HG02981 (cell line): ENCODE results near the gene VGLL4.
A peak's percentile ranks its signal among the peaks of the same experiment; 100 is the strongest.
"Not testable (repeated sequence)": the region's sequence is repeated elsewhere in the genome, so short reads cannot be mapped to it uniquely, and the experiment has no call there.

Source experiments
- ATAC-seq: cut with Tn5 transposase; IDR thresholded peaks from one replicate; pipeline ENCODE4 v1.9.1; 2021; ENCODE audit warnings: mild to moderate bottlenecking, moderate library complexity; ENCODE audit not compliant: unreplicated experiment

The VGLL4 gene

DNA sequence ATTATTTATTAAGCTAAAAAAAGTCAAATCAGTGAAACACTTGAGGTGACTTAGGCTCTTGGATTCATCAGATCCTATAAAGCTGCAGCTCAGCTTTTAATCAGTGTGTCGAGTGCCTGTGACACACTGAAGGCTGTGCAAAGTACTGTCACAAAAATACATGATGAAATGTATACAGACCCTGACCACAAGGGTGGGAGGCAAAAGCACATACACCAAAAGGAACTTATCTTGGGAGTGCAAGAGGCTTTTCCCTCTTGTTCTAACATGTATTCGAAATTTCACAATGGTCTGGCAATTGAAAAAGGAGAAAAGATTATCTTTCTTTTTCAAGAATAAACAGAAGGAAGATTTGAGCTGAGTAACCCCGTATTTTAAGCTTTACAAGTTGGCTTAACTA, 35.9 kb downstream of the VGLL4 start:
- ATAC-seq = no peak

- no peak for ATAC-seq
Observed at GRCh38 chr3:11606865-11607440, 36.8 kb downstream of the VGLL4 start.

DNA sequence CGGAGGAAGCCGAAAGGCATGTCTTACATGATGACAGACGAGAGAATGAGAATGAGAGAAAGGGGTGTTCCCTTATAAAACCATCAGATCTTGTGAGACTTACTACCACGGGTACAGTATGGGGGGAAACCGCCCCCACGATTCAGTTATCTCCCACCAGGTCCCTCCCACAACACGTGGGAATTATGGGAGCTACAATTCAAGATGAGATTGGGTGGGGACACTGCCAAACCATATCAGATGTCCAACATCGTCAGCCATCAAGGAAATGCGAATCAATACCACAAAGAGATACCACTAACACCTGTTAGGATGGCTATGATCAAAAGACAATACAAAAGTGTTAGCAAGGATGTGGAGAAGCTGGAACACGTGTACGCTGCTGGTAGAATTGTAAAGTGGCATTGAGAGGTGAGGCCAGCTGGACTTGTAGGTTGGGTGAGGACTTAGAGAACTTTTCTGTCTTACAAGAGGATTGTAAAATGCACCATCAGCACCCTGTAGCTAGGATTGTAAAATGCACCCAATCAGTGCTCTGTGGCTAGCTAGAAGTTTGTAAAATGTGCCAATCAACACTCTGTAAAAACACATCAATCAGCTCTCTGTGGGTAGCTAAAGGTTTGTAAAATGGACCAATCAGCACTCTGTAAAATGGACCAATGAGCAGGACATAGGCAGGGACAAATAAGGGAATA, 37.5 kb downstream of the VGLL4 start:
- ATAC-seq = no peak

- ATAC-seq = no peak
Observed at GRCh38 chr3:11605398-11605797, 38.3 kb downstream of the VGLL4 start.

DNA sequence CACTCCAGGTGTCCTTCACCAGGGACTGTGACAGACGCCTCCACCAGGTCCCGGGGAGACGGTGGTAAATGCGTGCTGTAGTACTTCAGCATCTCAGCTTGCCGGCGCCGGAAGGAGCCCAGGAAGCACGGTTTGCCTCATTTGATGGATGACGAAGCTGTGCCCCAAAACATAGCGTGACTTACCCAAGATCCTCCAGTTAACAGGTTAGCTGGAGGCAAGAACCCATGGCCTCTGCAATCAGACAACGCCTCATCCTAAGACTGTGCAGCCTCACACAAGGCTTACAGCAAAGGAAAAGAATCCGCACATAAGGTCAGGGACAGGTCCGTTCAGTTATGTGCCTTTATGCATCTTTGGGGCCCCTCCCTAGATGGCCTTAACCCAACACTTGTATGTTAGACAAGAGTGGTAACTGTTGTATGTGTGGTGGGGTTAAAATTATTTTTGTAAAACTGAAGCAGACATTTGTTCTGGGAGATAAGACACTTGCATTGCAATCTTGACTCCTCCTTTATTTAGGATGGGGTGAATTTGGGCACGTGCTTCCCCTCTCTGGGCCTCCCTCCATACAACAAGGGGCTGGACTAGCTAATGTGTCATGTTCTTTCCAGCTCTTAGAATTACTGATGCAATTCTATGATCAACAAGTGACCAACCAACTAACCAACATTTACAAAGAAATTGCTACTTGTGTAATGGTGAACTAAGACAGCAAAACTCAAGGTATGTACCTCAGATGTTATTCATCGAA, 39.4 kb downstream of the VGLL4 start:
- no peak for ATAC-seq

DNA sequence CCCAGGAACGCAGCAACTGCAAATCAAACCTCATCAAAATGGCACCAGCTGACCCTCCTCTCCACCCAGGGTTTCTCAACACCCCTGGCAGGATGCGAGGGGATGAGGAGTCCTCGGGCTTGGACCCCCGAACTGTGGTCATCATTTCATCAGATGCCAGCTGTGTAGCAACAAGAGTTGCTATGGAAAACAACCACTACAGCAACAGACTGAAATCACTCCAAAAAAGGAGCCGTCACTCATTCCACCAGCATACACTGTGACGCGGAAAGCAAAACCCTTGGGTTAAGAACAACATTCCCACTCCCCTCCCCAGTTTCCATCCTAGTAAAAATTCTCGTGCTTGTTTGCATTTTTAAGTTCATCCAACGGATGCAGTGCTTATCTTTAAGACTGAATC, 40.1 kb downstream of the VGLL4 start:
- ATAC-seq = no peak

DNA sequence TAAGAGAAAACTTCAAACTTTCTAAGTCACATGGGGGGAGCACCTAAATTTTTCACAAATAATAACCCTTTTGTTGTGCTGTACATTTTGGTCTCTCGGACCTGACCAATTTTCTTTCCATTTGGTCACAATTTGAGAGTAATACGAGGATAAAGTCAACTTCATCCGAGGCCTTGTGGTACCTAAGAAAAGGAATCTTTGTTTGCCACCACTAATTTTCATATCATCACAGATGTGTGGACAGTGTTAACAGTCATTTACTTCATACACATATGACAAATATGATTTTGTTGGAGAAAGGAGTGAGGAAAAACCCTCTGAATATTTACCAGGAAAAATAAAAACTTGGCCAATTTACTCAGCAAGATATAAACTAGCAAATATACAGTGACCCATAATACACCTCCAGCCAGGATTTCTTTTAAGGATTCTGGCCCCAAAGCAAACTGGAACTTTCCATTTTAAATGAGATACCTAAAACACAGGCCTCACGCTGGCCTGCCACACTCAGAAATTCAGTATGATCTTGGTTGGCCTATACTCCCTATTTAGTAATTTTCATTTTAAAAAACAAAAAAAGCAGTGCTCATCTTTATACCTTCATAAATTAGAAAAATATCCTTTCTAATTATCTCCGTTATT, 40.7 kb downstream of the VGLL4 start:
- no peak for ATAC-seq

DNA sequence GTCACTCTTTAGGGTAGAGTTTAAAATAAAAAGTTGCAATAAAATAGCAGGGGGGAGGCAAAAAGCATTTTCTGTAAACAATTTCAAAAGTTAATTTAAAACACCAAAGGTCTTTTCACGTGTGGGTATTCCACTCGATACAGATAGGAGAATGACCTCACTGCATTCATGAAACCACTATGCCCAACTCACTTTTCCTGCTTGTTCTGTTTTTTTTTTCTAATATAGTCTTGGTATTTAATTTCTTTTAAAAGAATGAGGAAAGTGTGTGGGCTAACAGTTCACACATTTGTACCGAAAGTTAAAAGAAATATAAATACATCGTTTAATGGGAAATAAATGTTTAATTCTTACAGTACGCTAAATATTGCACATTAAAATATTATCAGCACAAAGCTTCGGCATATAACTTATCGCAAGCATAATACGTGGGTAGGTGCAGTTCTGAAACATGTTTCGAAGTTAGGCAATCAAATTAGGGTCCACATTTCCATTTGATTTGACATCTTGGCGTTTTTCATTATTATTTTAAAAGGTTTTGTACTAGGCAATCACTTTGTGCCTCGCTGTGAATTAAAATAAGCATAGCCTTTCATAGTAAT, 41.4 kb downstream of the VGLL4 start:
- ATAC-seq = peak; percentile 4

GRCh38 chr3:11601446-11602238, 42.1 kb downstream of the VGLL4 start:
- peak; percentile 89 for ATAC-seq

DNA sequence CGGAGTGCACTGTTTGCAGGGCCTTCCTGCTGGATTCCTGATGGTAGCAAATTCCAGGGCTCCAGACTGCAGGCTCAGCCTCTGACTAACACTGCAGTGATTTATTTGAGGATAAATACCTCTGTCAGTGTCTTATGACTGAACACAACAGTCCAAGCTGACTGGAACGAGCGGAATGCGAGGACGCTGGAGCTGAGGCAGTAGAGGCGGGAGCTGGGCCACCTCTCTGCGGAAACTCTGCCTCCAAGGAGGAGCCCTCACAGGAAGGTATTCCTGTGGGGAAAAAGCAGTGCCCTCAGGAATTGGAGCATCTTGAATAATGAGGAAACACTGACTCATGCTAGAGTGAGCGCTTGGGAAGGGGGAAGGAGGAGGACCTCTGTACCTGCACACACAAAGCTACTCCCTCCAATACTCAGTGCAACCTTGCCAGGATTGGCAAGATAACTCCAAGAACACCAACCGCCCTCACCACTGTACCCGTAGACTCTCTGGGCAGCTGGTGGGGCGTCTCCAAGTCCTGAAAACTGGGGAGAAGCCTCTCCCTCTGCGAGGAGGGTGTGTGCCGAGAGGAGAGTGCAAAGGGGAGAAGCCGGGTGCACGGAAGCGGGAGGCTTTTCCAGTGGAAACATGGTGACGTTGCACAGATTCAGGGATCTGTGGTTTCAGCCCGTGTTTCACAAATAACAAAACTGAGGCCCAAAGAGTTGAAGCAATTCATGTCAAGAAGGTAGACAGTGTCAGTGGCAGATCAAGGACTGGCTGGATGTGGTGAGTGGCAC, 43.0 kb downstream of the VGLL4 start:
- no peak for ATAC-seq

- no peak for ATAC-seq
Observed at GRCh38 chr3:11596387-11596786, 47.3 kb downstream of the VGLL4 start.

DNA sequence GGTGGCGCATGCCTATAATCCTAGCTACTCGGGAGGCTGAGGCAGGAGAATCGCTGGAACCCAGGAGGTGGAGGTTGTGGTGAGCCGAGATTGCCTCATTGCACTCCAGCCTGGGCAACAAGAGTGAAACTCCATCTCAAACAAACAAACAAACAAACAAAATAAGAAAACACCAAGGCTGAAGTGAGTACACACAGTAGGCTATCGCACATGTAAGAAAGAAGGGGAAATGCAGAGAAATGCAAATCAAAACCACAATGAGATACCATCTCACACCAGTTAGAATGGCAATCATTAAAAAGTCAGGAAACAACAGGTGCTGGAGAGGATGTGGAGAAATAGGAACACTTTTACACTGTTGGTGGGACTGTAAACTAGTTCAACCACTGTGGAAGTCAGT, 48.7 kb downstream of the VGLL4 start:
- not testable (repeated sequence) for ATAC-seq

DNA sequence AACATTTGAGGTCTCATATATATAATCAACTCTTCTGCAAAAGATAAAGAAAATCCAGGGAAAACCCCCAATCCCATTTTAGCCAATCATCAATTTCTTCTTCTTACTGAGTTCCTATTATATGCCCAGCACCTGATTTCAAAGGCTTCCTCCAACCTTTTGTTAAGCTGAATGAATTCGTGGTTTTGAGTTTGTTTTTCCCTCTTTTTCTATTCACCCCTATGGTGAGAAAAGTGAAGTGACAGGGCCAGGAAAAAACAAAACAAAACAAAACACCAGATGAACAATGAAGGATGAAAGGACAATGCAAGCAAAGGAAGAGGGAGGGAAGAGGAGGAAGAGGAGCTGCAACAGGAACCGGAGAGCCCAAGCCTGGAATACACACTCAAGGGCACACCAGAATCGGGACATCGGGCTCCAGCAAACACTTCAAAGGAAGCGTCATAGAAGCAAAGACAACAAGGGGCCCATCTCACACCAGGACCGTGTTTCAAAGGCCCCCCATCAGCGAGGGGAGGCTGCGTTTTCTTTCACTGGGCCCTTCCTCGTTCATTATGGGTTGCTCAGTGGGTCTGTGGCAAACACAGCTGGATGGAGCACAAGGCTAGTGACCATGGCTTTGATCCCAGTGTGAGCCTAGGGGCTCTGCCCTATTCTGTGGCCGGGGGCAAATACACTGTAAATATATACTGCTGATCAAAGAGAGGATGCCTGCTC, 50.2 kb downstream of the VGLL4 start:
- no peak for ATAC-seq

- no peak for ATAC-seq
Observed at GRCh38 chr3:11592445-11593298, 51.0 kb downstream of the VGLL4 start.

DNA sequence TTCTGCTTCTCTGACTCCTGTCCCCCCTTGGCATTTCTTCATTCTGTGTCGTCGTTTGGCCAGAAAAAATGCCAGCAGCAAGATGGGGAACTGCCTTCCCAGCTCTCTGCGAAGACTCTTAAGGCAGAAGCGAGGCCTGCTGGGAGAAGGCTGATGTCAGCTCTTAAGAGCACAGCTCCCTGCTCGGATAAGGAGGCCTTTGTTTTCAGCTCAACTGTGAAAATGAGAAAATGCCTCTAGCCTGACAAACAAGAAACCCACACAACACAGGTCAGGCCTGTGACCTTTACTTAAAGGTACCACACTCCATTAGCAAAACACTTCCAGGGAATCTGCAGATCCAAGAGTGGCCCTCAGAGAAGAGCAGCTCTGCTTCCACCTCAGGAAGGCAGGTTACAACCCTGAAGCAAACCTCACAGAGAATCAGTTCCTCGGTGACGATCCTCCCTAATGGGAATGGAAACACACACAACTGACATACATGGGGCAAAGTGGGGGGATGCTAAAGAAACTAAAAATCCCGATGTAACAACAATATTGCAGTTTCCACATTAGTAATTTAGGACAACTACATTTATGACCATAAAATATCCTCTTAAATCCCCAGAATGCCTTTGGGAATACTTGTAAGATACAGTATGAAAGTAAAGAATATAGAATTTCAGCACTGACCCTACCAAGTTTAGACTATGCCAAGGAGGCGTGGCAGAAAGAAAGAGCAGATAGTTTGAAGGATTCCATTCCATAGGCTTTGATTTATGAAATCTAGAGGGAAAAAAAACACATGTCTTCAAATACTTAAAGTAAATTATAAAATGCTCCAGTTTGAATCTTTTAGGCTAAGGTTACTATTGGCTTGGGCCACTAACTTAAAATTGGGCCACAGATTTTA, 52.1 kb downstream of the VGLL4 start:
- no peak for ATAC-seq

GRCh38 chr3:11591002-11591355, 52.7 kb downstream of the VGLL4 start:
- no peak for ATAC-seq

DNA sequence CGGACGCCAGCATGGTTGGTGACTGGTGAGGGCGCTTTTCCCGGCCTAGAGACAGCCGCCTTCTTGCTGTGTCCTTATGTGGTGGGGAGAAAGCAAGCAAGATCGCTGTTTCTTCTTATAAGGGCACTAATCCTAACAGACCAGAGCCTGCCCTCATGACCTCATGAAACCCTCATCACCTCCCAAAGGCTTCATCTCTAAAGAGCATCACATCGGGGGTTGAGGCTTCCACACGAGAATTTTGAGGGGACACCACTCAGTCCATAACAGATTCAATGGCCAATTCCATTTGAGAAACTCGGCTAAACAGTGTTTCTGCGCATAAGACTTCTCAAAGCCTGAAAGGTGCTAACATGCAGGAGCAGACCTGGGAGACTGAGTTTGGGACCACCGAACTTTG, 54.0 kb downstream of the VGLL4 start:
- ATAC-seq = no peak
